Upper lobe of left lung (tissue), 6 donors: Measurements from ENCODE around the gene HOXA1. TPM values are rescaled to one million over a fixed set of nuclear protein-coding genes. Genes with fewer than 3 reads are reported as not detected.

ENCODE experiments used
- ATAC-seq, 2 donors: fragments of 200-7000 bp; cut with Tn5 transposase; one replicate each; pipeline ENCODE4 v1.9.1; 2022; ENCODE audit warnings: mild to moderate bottlenecking in 2 of 2, moderate library complexity in 2 of 2; ENCODE audit not compliant: low FRiP score in 2 of 2
- DNase-seq, 2 donors: peaks; one replicate each; pipeline ENCODE4 v3.0.0-alpha.2; 2019 to 2020
- H3K27ac ChIP-seq, 4 donors: fragments of 200-600 bp; sonication (generic); one replicate each; pipeline ENCODE4 v1.5.1; 2016 to 2019
- H3K27me3 ChIP-seq, 4 donors: fragments of 200-600 bp; sonication (generic); one replicate each; pipeline ENCODE4 v1.5.1; 2017 to 2019
- H3K36me3 ChIP-seq, 4 donors: fragments of 200-600 bp; sonication (generic); one replicate each; pipeline ENCODE4 v1.5.1; 2016 to 2019
- H3K4me1 ChIP-seq, 4 donors: fragments of 200-600 bp; sonication (generic); one replicate each; pipeline ENCODE4 v1.5.1; 2018 to 2019
- H3K4me3 ChIP-seq, 4 donors: fragments of 200-600 bp; sonication (generic); one replicate each; pipeline ENCODE4 v1.5.1; 2017 to 2019; ENCODE audit warnings: mild to moderate bottlenecking in 2 of 4, moderate library complexity in 1 of 4
- H3K9me3 ChIP-seq, 4 donors: fragments of 200-600 bp; sonication (generic); one replicate each; pipeline ENCODE4 v1.5.1; 2018 to 2019
- CTCF ChIP-seq, 6 experiments: fragments of 450-650 bp in 4 of 6; fragments of 200-600 bp in 2 of 6; sonication (generic) in 2 of 6; IDR thresholded peaks; one replicate each; pipeline ENCODE4 v1.5.1; 2016 to 2019; ENCODE audit warnings: antibody characterized with exemption in 6 of 6
- EP300 ChIP-seq, 4 donors: sonication (generic); formaldehyde crosslinking; IDR thresholded peaks; one replicate each; pipeline ENCODE4 v1.5.1; 2017; ENCODE audit warnings: antibody characterized with exemption in 4 of 4, control low read depth in 2 of 4
- POLR2A ChIP-seq, 4 donors: fragments of 450-650 bp; IDR thresholded peaks; one replicate each; pipeline ENCODE4 v1.5.1; 2016 to 2017; ENCODE audit warnings: antibody characterized with exemption in 4 of 4, mild to moderate bottlenecking in 2 of 4
- POLR2AphosphoS5 ChIP-seq, 2 donors: sonication (generic); formaldehyde crosslinking; IDR thresholded peaks; one replicate each; pipeline ENCODE4 v1.5.1; 2017; ENCODE audit warnings: antibody characterized with exemption in 2 of 2
- WGBS, 2 donors: methylation state at CpG; one replicate each; pipeline ENCODE4 v1.1.5; 2017 to 2018; 5-methylcytosine and 5-hydroxymethylcytosine counted together
- total RNA-seq, 6 donors: library from RNA; depleted of rRNA in 4 of 6; stranded (reverse); fragments of >200 nt in 4 of 6; gene quantifications; one replicate each; pipeline versions ENCODE4 v1.1.0 to v1.2.1, GENCODE V29; 2016 to 2021
- donor health status: DM: no; HTN: no; CAD: no; lungs with moderate emphysema.
- donor health status: DM: no; HTN: yes; CAD: no; lungs with severe emphysema.

Gene HOXA1
- total RNA-seq, 6 donors from 2014 or later, result 0.46 to 2.1 (median 0.64) TPM; not detected in 3

GRCh38 chr7:27064661-27065060, 31.1 kb downstream of the HOXA1 start:
- ATAC-seq (no peak), DNase-seq (no peak)
- Histone ChIP-seq H3K4me1 (no peaks in the 10 kb centered on the region), H3K9me3 (no peaks in the 10 kb centered on the region), H3K4me3 (no peak overlapping the region), H3K36me3 (no peaks in the 10 kb centered on the region), H3K27ac (no peak overlapping the region), H3K27me3 (no peaks in the 10 kb centered on the region)
- TF ChIP-seq POLR2A (IDR thresholded peaks at IDR 0.05), result no peak
- no peak for TF ChIP-seq CTCF (IDR thresholded peaks at IDR 0.05)
- TF ChIP-seq POLR2AphosphoS5 (IDR thresholded peaks at IDR 0.05), result no peak
- no peak for TF ChIP-seq EP300 (IDR thresholded peaks at IDR 0.05)
- 88 to 93% methylated on average over 2 of the region's 2 CpGs for WGBS, 2 donors

- H3K27me3 ChIP-seq, result no peaks in the 10 kb centered on the region
- ATAC-seq (no peak), DNase-seq (no peak)
- no peaks in the 10 kb centered on the region for H3K9me3 ChIP-seq
- no peaks in the 10 kb centered on the region for H3K4me1 ChIP-seq
- H3K36me3 ChIP-seq, result no peaks in the 10 kb centered on the region
- TF ChIP-seq POLR2AphosphoS5 (IDR thresholded peaks at IDR 0.05) (no peak), POLR2A (IDR thresholded peaks at IDR 0.05) (no peak), EP300 (IDR thresholded peaks at IDR 0.05) (no peak), CTCF (IDR thresholded peaks at IDR 0.05) (no peak)
- H3K27ac ChIP-seq, result no peak overlapping the region
- WGBS, 2 donors, result 50 to 62% methylated on average over 2 of the region's 2 CpGs
- H3K4me3 ChIP-seq, result no peak overlapping the region
These were observed 31.6 kb downstream of the HOXA1 start for GRCh38 chr7:27064159-27064558.

GRCh38 chr7:27062946-27063345, 32.9 kb downstream of the HOXA1 start:
- 91 to 96% methylated on average over 4 of the region's 4 CpGs for WGBS, 2 donors
- no peak for DNase-seq
- no peak for TF ChIP-seq CTCF (IDR thresholded peaks at IDR 0.05)
- TF ChIP-seq POLR2AphosphoS5 (IDR thresholded peaks at IDR 0.05), result no peak
- no peak for TF ChIP-seq EP300 (IDR thresholded peaks at IDR 0.05)
- no peak for TF ChIP-seq POLR2A (IDR thresholded peaks at IDR 0.05)
- H3K27me3 ChIP-seq, result no peaks in the 10 kb centered on the region
- no peaks in the 10 kb centered on the region for H3K36me3 ChIP-seq
- H3K9me3 ChIP-seq, result no peaks in the 10 kb centered on the region
- no peaks in the 10 kb centered on the region for H3K4me1 ChIP-seq
- no peak overlapping the region for H3K27ac ChIP-seq
- no peak for ATAC-seq
- H3K4me3 ChIP-seq, result no peak overlapping the region

GRCh38 chr7:27053153-27053552, 42.6 kb downstream of the HOXA1 start:
- DNase-seq, result no peak
- Histone ChIP-seq H3K36me3 (no peaks in the 10 kb centered on the region), H3K27ac (no peak overlapping the region), H3K27me3 (no peaks in the 10 kb centered on the region), H3K4me3 (no peak overlapping the region), H3K9me3 (no peaks in the 10 kb centered on the region), H3K4me1 (no peaks in the 10 kb centered on the region)
- TF ChIP-seq POLR2A (IDR thresholded peaks at IDR 0.05) (no peak), EP300 (IDR thresholded peaks at IDR 0.05) (no peak), POLR2AphosphoS5 (IDR thresholded peaks at IDR 0.05) (no peak), CTCF (IDR thresholded peaks at IDR 0.05) (no peak)
- WGBS, 2 donors, result 54 to 67% methylated on average over 2 to 3 of the region's 3 CpGs
- ATAC-seq, result no peak

DNA sequence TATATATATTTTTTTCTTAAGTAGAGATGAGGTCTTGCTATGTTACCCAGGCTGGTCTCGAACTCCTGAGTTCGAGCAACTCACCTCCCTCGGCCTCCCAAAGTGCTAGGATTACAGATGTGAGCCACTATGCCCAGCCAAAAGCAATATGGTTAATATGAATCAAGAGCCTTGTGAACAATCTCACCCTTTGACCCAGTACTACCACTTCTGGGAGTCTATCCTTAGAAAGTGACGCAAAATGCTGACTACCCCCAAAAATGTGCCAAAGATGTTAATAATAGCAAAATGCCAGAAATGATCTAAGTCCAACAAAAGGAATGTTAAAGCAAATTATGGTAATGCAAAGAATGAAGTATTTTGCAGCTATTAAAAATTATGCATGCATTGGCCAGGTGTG, 44.3 kb downstream of the HOXA1 start:
- no peak overlapping the region for H3K27ac ChIP-seq
- no peak for ATAC-seq
- DNase-seq, result no peak
- no peak for TF ChIP-seq POLR2A (IDR thresholded peaks at IDR 0.05)
- no peak for TF ChIP-seq EP300 (IDR thresholded peaks at IDR 0.05)
- TF ChIP-seq CTCF (IDR thresholded peaks at IDR 0.05), result no peak
- no peak for TF ChIP-seq POLR2AphosphoS5 (IDR thresholded peaks at IDR 0.05)
- no peaks in the 10 kb centered on the region for H3K9me3 ChIP-seq
- H3K4me1 ChIP-seq, result no peaks in the 10 kb centered on the region
- no peak overlapping the region for H3K4me3 ChIP-seq
- H3K27me3 ChIP-seq, result no peaks in the 10 kb centered on the region
- H3K36me3 ChIP-seq, result no peaks in the 10 kb centered on the region
- 92 to 93% methylated on average over 4 of the region's 4 CpGs for WGBS, 2 donors
